ENCODE results near the gene DACT2. TPM values are rescaled to one million over a fixed set of nuclear protein-coding genes. Genes with fewer than 3 reads are reported as not detected.

DACT2 gene
- total RNA-seq, 1 donor, result not detected

DNA sequence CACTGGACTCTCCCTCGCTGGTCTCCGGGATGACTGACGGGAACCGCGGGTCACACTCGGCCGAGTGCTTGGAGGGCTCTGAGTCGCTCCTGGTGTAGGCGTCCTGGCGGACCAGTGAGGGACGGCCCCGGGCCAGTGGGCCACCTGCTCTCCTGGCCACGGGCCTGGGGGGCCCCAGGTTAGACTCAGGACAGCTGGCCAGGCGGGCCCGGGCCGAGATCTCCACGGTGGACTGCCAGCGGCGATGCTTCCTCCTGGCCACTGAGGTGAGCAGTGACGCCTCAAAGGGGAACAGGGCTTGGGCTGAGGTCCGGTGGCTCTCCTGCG, 11.9 kb downstream of the DACT2 start:
- H4K20me1 ChIP-seq (ENCODE audit: insufficient read depth, low read length), result no peaks in the 10 kb centered on the region
- H3K4me3 ChIP-seq (ENCODE audit: insufficient read depth, low read length), result no peak overlapping the region
- H3K9me3 ChIP-seq (ENCODE audit: low read depth, low read length), result no peaks in the 10 kb centered on the region
- H3K27ac ChIP-seq (ENCODE audit: low read depth, low read length), result no peak overlapping the region
- H3K36me3 ChIP-seq (ENCODE audit: insufficient read depth, low read length), result no peaks in the 10 kb centered on the region
- no peaks in the 10 kb centered on the region for H3K79me2 ChIP-seq (ENCODE audit: insufficient read depth, low read length)
- H3K4me2 ChIP-seq (ENCODE audit: insufficient read depth, low read length), result no peak overlapping the region
- H2AFZ ChIP-seq (ENCODE audit: low read length), result no peak overlapping the region
- TF ChIP-seq, protein P1, sequence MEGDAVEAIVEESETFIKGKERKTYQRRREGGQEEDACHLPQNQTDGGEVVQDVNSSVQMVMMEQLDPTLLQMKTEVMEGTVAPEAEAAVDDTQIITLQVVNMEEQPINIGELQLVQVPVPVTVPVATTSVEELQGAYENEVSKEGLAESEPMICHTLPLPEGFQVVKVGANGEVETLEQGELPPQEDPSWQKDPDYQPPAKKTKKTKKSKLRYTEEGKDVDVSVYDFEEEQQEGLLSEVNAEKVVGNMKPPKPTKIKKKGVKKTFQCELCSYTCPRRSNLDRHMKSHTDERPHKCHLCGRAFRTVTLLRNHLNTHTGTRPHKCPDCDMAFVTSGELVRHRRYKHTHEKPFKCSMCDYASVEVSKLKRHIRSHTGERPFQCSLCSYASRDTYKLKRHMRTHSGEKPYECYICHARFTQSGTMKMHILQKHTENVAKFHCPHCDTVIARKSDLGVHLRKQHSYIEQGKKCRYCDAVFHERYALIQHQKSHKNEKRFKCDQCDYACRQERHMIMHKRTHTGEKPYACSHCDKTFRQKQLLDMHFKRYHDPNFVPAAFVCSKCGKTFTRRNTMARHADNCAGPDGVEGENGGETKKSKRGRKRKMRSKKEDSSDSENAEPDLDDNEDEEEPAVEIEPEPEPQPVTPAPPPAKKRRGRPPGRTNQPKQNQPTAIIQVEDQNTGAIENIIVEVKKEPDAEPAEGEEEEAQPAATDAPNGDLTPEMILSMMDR (IDR thresholded peaks at IDR 0.05; ENCODE audit: extremely low read depth, low read depth, low read length), result no peak
- H3K4me1 ChIP-seq (ENCODE audit: insufficient read depth, low read length), result no peaks in the 10 kb centered on the region
- H3K27me3 ChIP-seq (ENCODE audit: insufficient read depth, low read length), result no peaks in the 10 kb centered on the region
- DNase-seq (ENCODE audit: insufficient read length, low spot score, missing footprints), result no peak

DNA sequence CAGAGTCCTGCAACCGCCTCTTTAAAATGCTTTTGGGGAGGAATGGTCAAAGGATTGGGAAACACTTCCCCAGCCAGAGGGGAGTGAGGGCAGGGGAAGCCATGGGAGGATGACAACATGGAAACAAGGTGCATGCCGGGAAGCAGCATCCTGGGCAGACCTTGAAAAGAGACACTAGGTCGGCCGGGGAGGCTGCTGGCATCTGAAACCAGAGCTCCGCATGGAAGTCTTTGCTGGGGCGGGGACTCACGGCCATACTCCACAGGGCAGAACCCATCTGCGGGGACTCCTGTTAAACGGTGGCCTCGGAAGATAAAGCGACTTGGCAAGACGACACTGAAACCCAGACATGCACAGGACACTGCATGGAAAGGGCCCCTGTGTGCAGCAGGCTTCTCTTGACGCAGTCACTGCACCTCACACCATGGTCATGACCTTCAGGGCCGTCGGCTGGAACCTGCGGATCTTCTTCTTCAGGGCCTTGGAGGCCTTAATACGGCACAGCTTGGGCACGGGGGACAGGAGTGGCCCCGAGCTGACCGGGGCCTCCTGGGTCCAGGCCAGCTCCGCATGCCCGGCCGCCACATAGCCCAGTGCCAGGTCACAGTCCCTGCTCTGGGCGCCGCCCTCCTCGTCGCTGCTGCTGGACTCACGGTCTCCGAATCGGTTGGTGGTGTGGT, 12.4 kb downstream of the DACT2 start:
- Histone ChIP-seq H3K4me3 (ENCODE audit: insufficient read depth, low read length) (no peak overlapping the region), H3K4me1 (ENCODE audit: insufficient read depth, low read length) (no peaks in the 10 kb centered on the region), H3K36me3 (ENCODE audit: insufficient read depth, low read length) (no peaks in the 10 kb centered on the region), H3K27ac (ENCODE audit: low read depth, low read length) (no peak overlapping the region), H2AFZ (ENCODE audit: low read length) (no peak overlapping the region), H3K9me3 (ENCODE audit: low read depth, low read length) (no peaks in the 10 kb centered on the region), H4K20me1 (ENCODE audit: insufficient read depth, low read length) (no peaks in the 10 kb centered on the region), H3K79me2 (ENCODE audit: insufficient read depth, low read length) (no peaks in the 10 kb centered on the region), H3K4me2 (ENCODE audit: insufficient read depth, low read length) (no peak overlapping the region), H3K27me3 (ENCODE audit: insufficient read depth, low read length) (no peaks in the 10 kb centered on the region)
- DNase-seq (ENCODE audit: insufficient read length, low spot score, missing footprints), result peak; percentile 82
- TF ChIP-seq, protein P1 (IDR thresholded peaks at IDR 0.05; ENCODE audit: extremely low read depth, low read depth, low read length), result no peak

DNA sequence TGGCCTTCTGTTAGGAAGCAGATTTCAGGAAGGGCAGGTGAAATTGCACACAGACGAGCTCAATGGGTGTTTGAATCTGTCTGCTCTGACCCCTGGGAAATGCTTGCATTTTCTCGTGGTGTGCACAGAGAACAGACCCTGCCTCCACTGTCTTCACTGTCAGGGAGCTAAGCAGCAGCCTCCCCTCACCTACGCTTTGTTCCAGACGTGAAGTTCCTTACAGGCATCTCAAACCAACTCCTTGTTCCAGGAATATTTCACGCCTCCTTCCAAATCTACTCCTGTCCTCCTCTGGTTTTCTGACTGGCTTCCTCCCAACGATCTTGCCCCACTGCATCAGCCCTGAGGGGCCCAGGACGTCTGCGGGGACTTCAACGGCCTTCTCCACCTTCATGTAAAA, 13.7 kb downstream of the DACT2 start:
- H3K4me1 ChIP-seq (ENCODE audit: insufficient read depth, low read length), result no peaks in the 10 kb centered on the region
- TF ChIP-seq, protein P1 (IDR thresholded peaks at IDR 0.05; ENCODE audit: extremely low read depth, low read depth, low read length), result no peak
- H3K9me3 ChIP-seq (ENCODE audit: low read depth, low read length), result no peaks in the 10 kb centered on the region

DNA sequence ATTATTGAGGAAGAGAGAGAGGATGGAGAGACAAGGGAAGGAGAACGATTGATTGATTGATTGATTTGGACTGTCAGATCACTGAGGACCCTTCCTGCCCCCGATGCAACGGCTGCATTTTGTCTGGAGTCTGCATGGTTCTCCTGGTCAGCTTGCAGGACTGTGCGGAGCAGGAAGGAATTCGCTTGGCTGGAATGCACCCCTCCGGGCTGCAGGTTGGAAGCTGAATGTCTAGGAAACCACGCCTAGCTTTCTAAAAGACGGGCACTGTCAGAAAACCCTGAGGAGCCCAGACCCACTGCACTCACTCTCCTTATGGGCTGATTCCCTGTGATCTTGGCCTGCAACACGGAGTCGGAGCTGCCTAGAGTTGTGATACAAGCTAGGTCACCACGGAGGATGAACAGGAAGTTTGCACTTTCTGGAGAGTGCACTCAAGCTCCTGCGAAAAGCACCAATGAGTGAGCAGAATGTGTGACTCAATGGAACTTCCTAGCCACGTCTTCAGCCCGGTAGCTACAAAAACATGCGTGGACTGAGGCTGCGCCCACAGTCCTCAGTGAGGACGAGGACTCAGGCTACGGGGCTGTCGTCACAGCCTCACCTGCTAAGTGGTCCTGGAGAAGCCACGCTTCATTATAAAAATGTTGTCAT, 14.4 kb downstream of the DACT2 start:
- Histone ChIP-seq H3K4me1 (ENCODE audit: insufficient read depth, low read length) (no peaks in the 10 kb centered on the region), H3K4me2 (ENCODE audit: insufficient read depth, low read length) (no peak overlapping the region), H2AFZ (ENCODE audit: low read length) (no peak overlapping the region), H3K27ac (ENCODE audit: low read depth, low read length) (no peak overlapping the region), H3K79me2 (ENCODE audit: insufficient read depth, low read length) (no peaks in the 10 kb centered on the region), H3K9me3 (ENCODE audit: low read depth, low read length) (no peaks in the 10 kb centered on the region), H4K20me1 (ENCODE audit: insufficient read depth, low read length) (no peaks in the 10 kb centered on the region), H3K27me3 (ENCODE audit: insufficient read depth, low read length) (no peaks in the 10 kb centered on the region), H3K36me3 (ENCODE audit: insufficient read depth, low read length) (no peaks in the 10 kb centered on the region), H3K4me3 (ENCODE audit: insufficient read depth, low read length) (no peak overlapping the region)
- DNase-seq (ENCODE audit: insufficient read length, low spot score, missing footprints), result no peak
- TF ChIP-seq, protein P1 (IDR thresholded peaks at IDR 0.05; ENCODE audit: extremely low read depth, low read depth, low read length), result no peak

More for the DNA sequence above, 13.7 kb downstream of the DACT2 start:
- Histone ChIP-seq H4K20me1 (ENCODE audit: insufficient read depth, low read length) (no peaks in the 10 kb centered on the region), H3K36me3 (ENCODE audit: insufficient read depth, low read length) (no peaks in the 10 kb centered on the region), H3K27ac (ENCODE audit: low read depth, low read length) (no peak overlapping the region), H2AFZ (ENCODE audit: low read length) (no peak overlapping the region), H3K27me3 (ENCODE audit: insufficient read depth, low read length) (no peaks in the 10 kb centered on the region), H3K4me3 (ENCODE audit: insufficient read depth, low read length) (no peak overlapping the region), H3K4me2 (ENCODE audit: insufficient read depth, low read length) (no peak overlapping the region), H3K79me2 (ENCODE audit: insufficient read depth, low read length) (no peaks in the 10 kb centered on the region)
- DNase-seq (ENCODE audit: insufficient read length, low spot score, missing footprints), result peak; percentile 48

Measured in osteoblast (primary cell).